DND-41 (cell line): ENCODE results near the gene HOXC4.
"Not testable (repeated sequence)": the region's sequence is repeated elsewhere in the genome, so short reads cannot be mapped to it uniquely, and the experiment has no call there.

Experiments
- EZH2 ChIP-seq: IDR thresholded peaks from 3 replicates; pipeline ENCODE4 v1.6.1; 2012; ENCODE audit warnings: borderline replicate concordance, low read depth, mild to moderate bottlenecking, moderate library complexity, low read length, inconsistent platforms; ENCODE audit not compliant: severe bottlenecking
- TF ChIP-seq, protein P1 (sequence below): IDR thresholded peaks from 2 replicates; pipeline ENCODE4 v1.5.1; 2012; ENCODE audit warnings: borderline replicate concordance, low read length, moderate library complexity, mild to moderate bottlenecking; ENCODE audit not compliant: poor library complexity, severe bottlenecking; ENCODE audit errors: extremely low read depth

GRCh38 chr12:54081581-54082396, 28.2 kb downstream of the HOXC4 start:
- TF ChIP-seq, protein P1, sequence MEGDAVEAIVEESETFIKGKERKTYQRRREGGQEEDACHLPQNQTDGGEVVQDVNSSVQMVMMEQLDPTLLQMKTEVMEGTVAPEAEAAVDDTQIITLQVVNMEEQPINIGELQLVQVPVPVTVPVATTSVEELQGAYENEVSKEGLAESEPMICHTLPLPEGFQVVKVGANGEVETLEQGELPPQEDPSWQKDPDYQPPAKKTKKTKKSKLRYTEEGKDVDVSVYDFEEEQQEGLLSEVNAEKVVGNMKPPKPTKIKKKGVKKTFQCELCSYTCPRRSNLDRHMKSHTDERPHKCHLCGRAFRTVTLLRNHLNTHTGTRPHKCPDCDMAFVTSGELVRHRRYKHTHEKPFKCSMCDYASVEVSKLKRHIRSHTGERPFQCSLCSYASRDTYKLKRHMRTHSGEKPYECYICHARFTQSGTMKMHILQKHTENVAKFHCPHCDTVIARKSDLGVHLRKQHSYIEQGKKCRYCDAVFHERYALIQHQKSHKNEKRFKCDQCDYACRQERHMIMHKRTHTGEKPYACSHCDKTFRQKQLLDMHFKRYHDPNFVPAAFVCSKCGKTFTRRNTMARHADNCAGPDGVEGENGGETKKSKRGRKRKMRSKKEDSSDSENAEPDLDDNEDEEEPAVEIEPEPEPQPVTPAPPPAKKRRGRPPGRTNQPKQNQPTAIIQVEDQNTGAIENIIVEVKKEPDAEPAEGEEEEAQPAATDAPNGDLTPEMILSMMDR, result not testable (repeated sequence)
- not testable (repeated sequence) for TF ChIP-seq EZH2
